GM19395 (cell line): ENCODE results near the gene PCMT1.
A peak's percentile ranks its signal among the peaks of the same experiment; 100 is the strongest.
"Not testable (repeated sequence)": the region's sequence is repeated elsewhere in the genome, so short reads cannot be mapped to it uniquely, and the experiment has no call there.

ENCODE experiments used
- ATAC-seq: cut with Tn5 transposase; IDR thresholded peaks from one replicate; pipeline ENCODE4 v1.9.1; 2021; ENCODE audit warnings: mild to moderate bottlenecking, moderate library complexity; ENCODE audit not compliant: unreplicated experiment

The PCMT1 gene

GRCh38 chr6:149813351-149813750, 63.8 kb downstream of the PCMT1 start:
- no peak for ATAC-seq

GRCh38 chr6:149815788-149816187, 66.2 kb downstream of the PCMT1 start:
- ATAC-seq = peak; percentile 73

GRCh38 chr6:149820506-149820905, 71.0 kb downstream of the PCMT1 start:
- no peak for ATAC-seq

- no peak for ATAC-seq
These were observed 72.0 kb downstream of the PCMT1 start for GRCh38 chr6:149821492-149821891.

- ATAC-seq = no peak
These were observed 73.5 kb downstream of the PCMT1 start for GRCh38 chr6:149823013-149823412.

GRCh38 chr6:149825292-149825691, 75.8 kb downstream of the PCMT1 start:
- ATAC-seq = no peak

- no peak for ATAC-seq
These were observed 81.3 kb downstream of the PCMT1 start for GRCh38 chr6:149830731-149831307.

GRCh38 chr6:149831308-149831820, 81.8 kb downstream of the PCMT1 start:
- no peak for ATAC-seq

- ATAC-seq = no peak
These were observed 84.1 kb downstream of the PCMT1 start for GRCh38 chr6:149833651-149834050.

- ATAC-seq = no peak
These were observed 85.3 kb downstream of the PCMT1 start for GRCh38 chr6:149834513-149835481.

- ATAC-seq = no peak
These were observed 91.0 kb downstream of the PCMT1 start for GRCh38 chr6:149840345-149841075.

- no peak for ATAC-seq
These were observed 92.8 kb downstream of the PCMT1 start for GRCh38 chr6:149842331-149842730.

GRCh38 chr6:149843051-149843633, 93.6 kb downstream of the PCMT1 start:
- no peak for ATAC-seq

GRCh38 chr6:149844036-149844435, 94.5 kb downstream of the PCMT1 start:
- not testable (repeated sequence) for ATAC-seq

GRCh38 chr6:149844480-149844879, 94.9 kb downstream of the PCMT1 start:
- ATAC-seq = no peak

GRCh38 chr6:149845549-149845948, 96.0 kb downstream of the PCMT1 start:
- ATAC-seq = no peak

GRCh38 chr6:149846321-149846720, 96.8 kb downstream of the PCMT1 start:
- no peak for ATAC-seq

- no peak for ATAC-seq
These were observed 98.4 kb downstream of the PCMT1 start for GRCh38 chr6:149847939-149848267.

- not testable (repeated sequence) for ATAC-seq
These were observed 98.8 kb downstream of the PCMT1 start for GRCh38 chr6:149848343-149848742.

GRCh38 chr6:149851461-149852110, 102.0 kb downstream of the PCMT1 start:
- ATAC-seq = no peak

- ATAC-seq = no peak
These were observed 102.6 kb downstream of the PCMT1 start for GRCh38 chr6:149852180-149852579.
